ENCODE measurements around the gene TRAPPC10.

TRAPPC10 gene

DNA sequence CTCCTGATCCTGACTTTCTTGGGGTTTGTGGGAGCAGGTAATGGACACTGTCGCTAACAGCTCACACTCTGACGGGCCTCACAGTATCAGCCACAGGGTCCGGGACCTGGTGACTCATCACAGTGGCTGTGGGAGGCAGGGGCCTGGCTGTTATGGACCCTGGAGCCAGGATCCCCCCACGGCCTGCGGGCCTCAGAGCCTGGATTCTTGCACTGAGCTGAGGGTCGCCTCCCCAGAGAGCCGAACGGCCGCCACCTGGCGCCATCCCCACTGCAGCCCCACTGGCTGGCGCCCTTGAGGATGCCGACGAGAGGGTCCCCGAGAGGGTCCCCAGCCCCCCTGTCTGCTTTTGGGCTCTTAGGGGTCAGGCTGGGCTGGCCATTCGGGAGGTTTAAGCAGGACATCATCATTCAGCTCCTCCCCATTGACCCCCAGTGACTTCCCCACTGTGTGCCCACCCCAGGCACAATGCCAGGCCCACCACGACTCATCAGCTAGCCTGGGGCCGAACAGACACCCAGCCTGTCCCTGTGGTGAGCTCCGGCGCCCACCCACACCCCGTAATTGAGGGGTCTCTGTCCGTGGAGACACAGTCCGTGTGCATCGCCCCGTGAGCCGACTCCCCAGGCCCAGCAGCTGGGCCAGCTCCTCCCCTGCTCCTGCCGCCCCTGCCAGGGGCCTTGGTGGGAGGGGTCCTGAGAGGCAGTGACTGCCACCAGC, 30.8 kb upstream of the TRAPPC10 start:
- H4K20me1 ChIP-seq (ENCODE audit: insufficient read depth, low read length), result no peaks in the 10 kb centered on the region
- H3K27ac ChIP-seq (ENCODE audit: low read length), result no peak overlapping the region
- no peaks in the 10 kb centered on the region for H3K9me3 ChIP-seq (ENCODE audit: insufficient read depth, low read length)
- H3K9ac ChIP-seq (ENCODE audit: low read length), result no peak overlapping the region
- H3K4me1 ChIP-seq (ENCODE audit: low read length), result no peaks in the 10 kb centered on the region
- H2AFZ ChIP-seq (ENCODE audit: low read depth, low read length), result no peak overlapping the region
- H3K4me2 ChIP-seq (ENCODE audit: low read length), result no peak overlapping the region
- no peaks in the 10 kb centered on the region for H3K79me2 ChIP-seq (ENCODE audit: low read length)
- TF ChIP-seq EZH2phosphoT487 (IDR thresholded peaks at IDR 0.05; ENCODE audit: low read depth), result no peak
- TF ChIP-seq, protein P1, sequence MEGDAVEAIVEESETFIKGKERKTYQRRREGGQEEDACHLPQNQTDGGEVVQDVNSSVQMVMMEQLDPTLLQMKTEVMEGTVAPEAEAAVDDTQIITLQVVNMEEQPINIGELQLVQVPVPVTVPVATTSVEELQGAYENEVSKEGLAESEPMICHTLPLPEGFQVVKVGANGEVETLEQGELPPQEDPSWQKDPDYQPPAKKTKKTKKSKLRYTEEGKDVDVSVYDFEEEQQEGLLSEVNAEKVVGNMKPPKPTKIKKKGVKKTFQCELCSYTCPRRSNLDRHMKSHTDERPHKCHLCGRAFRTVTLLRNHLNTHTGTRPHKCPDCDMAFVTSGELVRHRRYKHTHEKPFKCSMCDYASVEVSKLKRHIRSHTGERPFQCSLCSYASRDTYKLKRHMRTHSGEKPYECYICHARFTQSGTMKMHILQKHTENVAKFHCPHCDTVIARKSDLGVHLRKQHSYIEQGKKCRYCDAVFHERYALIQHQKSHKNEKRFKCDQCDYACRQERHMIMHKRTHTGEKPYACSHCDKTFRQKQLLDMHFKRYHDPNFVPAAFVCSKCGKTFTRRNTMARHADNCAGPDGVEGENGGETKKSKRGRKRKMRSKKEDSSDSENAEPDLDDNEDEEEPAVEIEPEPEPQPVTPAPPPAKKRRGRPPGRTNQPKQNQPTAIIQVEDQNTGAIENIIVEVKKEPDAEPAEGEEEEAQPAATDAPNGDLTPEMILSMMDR (IDR thresholded peaks at IDR 0.05; ENCODE audit: low read depth, low read length), result no peak
- peaks cover 12% of the 10 kb centered on the region for H3K36me3 ChIP-seq (replicated peaks; ENCODE audit: low read depth, low read length)
- H3K4me3 ChIP-seq (ENCODE audit: low read length), result no peak overlapping the region
- no peaks in the 10 kb centered on the region for H3K27me3 ChIP-seq (ENCODE audit: low read depth, low read length)

DNA sequence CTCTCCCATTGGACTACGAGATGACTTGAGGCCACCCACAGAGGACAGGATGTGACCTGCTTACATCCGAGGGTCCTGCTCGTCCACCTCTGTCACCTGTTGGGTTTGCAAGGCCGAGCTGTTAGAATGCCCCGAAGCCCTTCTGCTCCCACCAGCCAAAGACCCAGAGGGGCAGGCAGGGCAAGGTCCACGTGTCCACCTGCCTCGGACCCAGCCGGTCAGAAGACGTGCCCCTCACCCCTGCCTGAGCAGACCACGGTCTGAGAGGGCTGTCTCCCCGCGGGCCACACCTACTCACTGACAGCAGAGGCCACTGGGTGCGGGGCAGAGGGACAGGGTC, 30.3 kb upstream of the TRAPPC10 start:
- Histone ChIP-seq H3K4me1 (ENCODE audit: low read length) (no peaks in the 10 kb centered on the region), H3K9ac (ENCODE audit: low read length) (no peak overlapping the region), H3K9me3 (ENCODE audit: insufficient read depth, low read length) (no peaks in the 10 kb centered on the region)

DNA sequence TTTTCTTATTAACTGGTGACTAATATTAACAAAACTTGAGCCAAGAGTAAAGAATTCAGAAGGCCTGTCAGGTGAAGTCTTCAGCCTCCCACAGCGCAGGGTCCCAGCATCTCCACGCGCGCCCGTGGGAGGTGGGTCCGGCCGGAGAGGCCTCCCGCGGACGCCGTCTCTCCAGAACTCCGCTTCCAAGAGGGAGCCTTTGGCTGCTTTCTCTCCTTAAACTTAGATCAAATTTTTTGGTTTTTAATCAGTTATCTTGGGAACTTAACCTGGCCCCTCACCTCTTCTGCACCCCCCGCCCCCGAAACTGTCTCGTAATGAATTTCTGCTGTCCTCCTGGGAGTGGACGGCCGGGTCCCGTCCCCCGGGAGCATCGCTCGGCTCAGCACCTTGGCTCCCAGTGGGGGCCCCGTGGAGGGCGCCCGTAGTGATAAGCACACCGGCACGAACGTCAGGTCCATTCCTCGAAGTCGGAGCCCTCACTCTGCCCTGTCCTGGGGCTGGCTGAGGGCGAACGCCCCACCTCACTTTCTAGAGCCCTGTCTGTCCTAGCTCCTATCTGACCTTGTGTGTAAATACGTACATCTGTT, 29.5 kb upstream of the TRAPPC10 start:
- Histone ChIP-seq H4K20me1 (ENCODE audit: insufficient read depth, low read length) (no peaks in the 10 kb centered on the region), H3K27me3 (ENCODE audit: low read depth, low read length) (no peaks in the 10 kb centered on the region), H3K4me3 (ENCODE audit: low read length) (no peak overlapping the region), H2AFZ (ENCODE audit: low read depth, low read length) (no peak overlapping the region), H3K79me2 (ENCODE audit: low read length) (no peaks in the 10 kb centered on the region), H3K36me3 (replicated peaks; ENCODE audit: low read depth, low read length) (peaks cover 12% of the 10 kb centered on the region), H3K9me3 (ENCODE audit: insufficient read depth, low read length) (no peaks in the 10 kb centered on the region), H3K4me2 (ENCODE audit: low read length) (no peak overlapping the region), H3K9ac (ENCODE audit: low read length) (no peak overlapping the region), H3K27ac (ENCODE audit: low read length) (no peak overlapping the region), H3K4me1 (ENCODE audit: low read length) (no peaks in the 10 kb centered on the region)
- no peak for TF ChIP-seq EZH2phosphoT487 (IDR thresholded peaks at IDR 0.05; ENCODE audit: low read depth)
- TF ChIP-seq, protein P1 (IDR thresholded peaks at IDR 0.05; ENCODE audit: low read depth, low read length), result no peak

More for the DNA sequence above, 30.3 kb upstream of the TRAPPC10 start:
- Histone ChIP-seq H3K4me2 (ENCODE audit: low read length) (no peak overlapping the region), H4K20me1 (ENCODE audit: insufficient read depth, low read length) (no peaks in the 10 kb centered on the region), H3K79me2 (ENCODE audit: low read length) (no peaks in the 10 kb centered on the region), H3K27me3 (ENCODE audit: low read depth, low read length) (no peaks in the 10 kb centered on the region), H3K36me3 (replicated peaks; ENCODE audit: low read depth, low read length) (peaks cover 12% of the 10 kb centered on the region), H2AFZ (ENCODE audit: low read depth, low read length) (no peak overlapping the region), H3K27ac (ENCODE audit: low read length) (no peak overlapping the region), H3K4me3 (ENCODE audit: low read length) (no peak overlapping the region)
- TF ChIP-seq EZH2phosphoT487 (IDR thresholded peaks at IDR 0.05; ENCODE audit: low read depth), result no peak
- TF ChIP-seq, protein P1 (IDR thresholded peaks at IDR 0.05; ENCODE audit: low read depth, low read length), result no peak

DNA sequence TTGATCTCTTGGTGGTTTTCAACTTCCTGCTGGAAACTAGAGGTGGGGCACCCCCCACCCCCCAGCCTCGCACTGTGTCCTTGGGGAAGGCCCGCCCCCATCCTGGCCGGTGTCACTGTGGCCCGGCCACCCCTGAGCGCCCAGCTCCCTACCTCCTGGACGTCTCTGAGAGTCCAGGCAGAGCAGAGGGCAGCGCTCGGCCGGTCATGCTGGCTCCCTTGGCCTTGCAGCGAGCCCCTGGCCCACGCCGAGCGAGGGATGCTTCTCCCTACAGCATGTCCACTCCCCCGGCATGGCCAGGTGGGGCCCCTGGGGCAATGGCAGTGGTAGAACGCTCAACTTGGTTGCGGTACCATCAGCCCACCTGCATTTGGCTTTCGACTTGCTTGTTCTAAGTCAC, 28.7 kb upstream of the TRAPPC10 start:
- peaks cover 9% of the 10 kb centered on the region for H3K36me3 ChIP-seq (replicated peaks; ENCODE audit: low read depth, low read length)
- H3K9ac ChIP-seq (ENCODE audit: low read length), result no peak overlapping the region
- H3K79me2 ChIP-seq (ENCODE audit: low read length), result no peaks in the 10 kb centered on the region
- H3K4me2 ChIP-seq (ENCODE audit: low read length), result no peak overlapping the region
- TF ChIP-seq EZH2phosphoT487 (IDR thresholded peaks at IDR 0.05; ENCODE audit: low read depth), result no peak
- TF ChIP-seq, protein P1 (IDR thresholded peaks at IDR 0.05; ENCODE audit: low read depth, low read length), result no peak
- no peak overlapping the region for H3K27ac ChIP-seq (ENCODE audit: low read length)
- H3K9me3 ChIP-seq (ENCODE audit: insufficient read depth, low read length), result no peaks in the 10 kb centered on the region
- no peak overlapping the region for H3K4me3 ChIP-seq (ENCODE audit: low read length)
- H3K27me3 ChIP-seq (ENCODE audit: low read depth, low read length), result no peaks in the 10 kb centered on the region
- H4K20me1 ChIP-seq (ENCODE audit: insufficient read depth, low read length), result no peaks in the 10 kb centered on the region
- H3K4me1 ChIP-seq (ENCODE audit: low read length), result no peaks in the 10 kb centered on the region
- no peak overlapping the region for H2AFZ ChIP-seq (ENCODE audit: low read depth, low read length)

All from OCI-LY3 (cell line).